ENCODE measurements around the gene PTPRN2. TPM values are rescaled to one million over a fixed set of nuclear protein-coding genes. Genes with fewer than 3 reads are reported as not detected.

The PTPRN2 gene
- polyA plus RNA-seq, 1 experiment: 0.31 TPM

GRCh38 chr7:158364451-158364850 is 223.2 kb downstream of the PTPRN2 start:
- POLR2A ChIA-PET: no interaction called here

DNA sequence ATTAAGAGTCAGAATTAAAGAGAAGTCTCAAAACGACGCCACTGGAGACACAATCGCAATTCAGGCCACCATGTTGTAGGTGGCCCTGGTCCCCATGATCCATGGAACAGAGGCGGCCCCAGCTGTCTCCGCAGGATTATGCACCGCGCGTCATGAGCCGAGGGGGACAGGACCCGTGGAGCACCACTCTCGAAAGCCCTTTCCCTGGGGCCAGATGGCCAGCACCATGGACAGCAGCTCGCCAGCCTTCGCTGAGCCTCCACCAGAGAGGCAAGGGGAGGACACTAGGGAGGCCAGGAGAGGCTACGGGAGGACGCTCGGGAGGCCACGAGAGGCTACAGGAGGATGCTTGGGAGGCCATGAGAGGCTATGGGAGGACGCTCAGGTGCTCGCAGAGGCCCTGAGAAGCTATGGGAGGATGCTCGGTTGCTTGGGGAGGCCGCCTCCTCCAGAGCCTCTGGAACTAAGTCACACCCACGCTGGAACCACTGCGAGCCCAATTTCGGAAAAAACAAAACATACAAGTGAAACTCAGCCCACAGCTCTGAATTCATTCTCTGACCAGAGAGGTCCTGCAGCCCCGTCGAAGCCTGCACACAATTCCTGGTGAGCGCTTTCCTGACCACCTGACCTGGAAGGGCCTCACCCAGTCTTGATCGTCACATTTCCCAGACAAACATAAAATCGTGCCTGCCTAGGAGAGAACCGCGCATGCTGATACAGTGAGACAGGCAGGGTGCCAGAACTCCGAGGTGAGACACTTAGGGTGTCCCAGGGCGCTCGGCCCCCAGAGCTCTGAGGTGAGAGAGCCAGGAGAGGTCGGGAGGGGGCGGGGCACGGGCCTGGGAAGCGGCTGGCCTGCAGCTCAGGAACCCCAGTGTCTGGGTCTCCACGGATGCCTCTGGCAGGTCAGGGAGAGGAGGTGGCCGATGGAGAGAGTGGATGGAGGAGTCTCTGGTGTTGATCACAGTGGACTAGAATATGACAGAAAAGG is 224.4 kb downstream of the PTPRN2 start:
- H3K4me3 ChIP-seq (ENCODE audit: low read depth, low read length): no peak overlapping the region
- POLR2A ChIA-PET: no interaction called here
- DNase-seq (ENCODE audit: low read depth): no peak
- no peaks in the 10 kb centered on the region for H3K27me3 ChIP-seq (ENCODE audit: control insufficient read depth, insufficient read depth, low read length)
- CTCF ChIA-PET: no interaction called here
- no peaks in the 10 kb centered on the region for H3K36me3 ChIP-seq (ENCODE audit: control insufficient read depth, insufficient read depth, low read length)
- no peak for TF ChIP-seq CTCF (IDR thresholded peaks at IDR 0.05; ENCODE audit: insufficient read depth, low read depth, low read length)

More at GRCh38 chr7:158364451-158364850, 223.2 kb downstream of the PTPRN2 start:
- Histone ChIP-seq H3K27me3 (ENCODE audit: control insufficient read depth, insufficient read depth, low read length) (no peaks in the 10 kb centered on the region), H3K4me3 (ENCODE audit: low read depth, low read length) (no peak overlapping the region), H3K36me3 (ENCODE audit: control insufficient read depth, insufficient read depth, low read length) (no peaks in the 10 kb centered on the region)
- CTCF ChIA-PET: no interaction called here
- no peak for TF ChIP-seq CTCF (IDR thresholded peaks at IDR 0.05; ENCODE audit: insufficient read depth, low read depth, low read length)
- DNase-seq (ENCODE audit: low read depth): no peak

GRCh38 chr7:158362001-158362400 is 225.6 kb downstream of the PTPRN2 start:
- Histone ChIP-seq H3K4me3 (ENCODE audit: low read depth, low read length) (no peak overlapping the region), H3K36me3 (ENCODE audit: control insufficient read depth, insufficient read depth, low read length) (no peaks in the 10 kb centered on the region), H3K27me3 (ENCODE audit: control insufficient read depth, insufficient read depth, low read length) (no peaks in the 10 kb centered on the region)
- CTCF ChIA-PET: no interaction called here
- POLR2A ChIA-PET: no interaction called here
- no peak for TF ChIP-seq CTCF (IDR thresholded peaks at IDR 0.05; ENCODE audit: insufficient read depth, low read depth, low read length)
- no peak for DNase-seq (ENCODE audit: low read depth)

DNA sequence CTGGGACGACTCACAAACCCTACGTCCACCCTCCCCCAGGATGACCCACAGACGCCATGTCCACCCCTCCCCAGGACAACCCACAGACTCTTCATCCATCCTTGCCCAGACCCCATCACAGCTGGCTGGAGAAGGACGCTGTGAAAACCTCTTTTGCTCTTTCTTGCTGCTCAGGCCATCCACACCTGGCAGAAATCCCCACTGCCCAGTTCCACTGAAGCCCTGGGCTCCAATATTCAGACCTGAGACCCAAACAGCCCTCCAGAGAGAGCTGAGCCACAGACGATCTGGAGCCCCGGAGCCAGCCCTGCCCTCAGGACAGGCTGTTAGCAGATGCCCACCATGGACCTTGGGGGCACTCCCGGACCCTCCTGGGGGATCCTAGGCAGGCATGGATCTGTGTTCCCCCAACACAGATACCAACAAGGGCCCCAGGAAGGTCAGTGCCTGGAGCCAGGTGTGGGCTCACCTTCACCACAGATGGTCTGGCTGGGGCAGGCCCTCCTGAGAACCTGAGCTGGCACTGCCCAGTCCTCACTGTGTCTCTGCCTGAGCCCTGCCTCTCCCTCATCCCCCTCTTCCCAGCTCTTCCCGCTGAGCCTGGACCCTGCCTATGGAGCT is 226.2 kb downstream of the PTPRN2 start:
- no peak overlapping the region for H3K4me3 ChIP-seq (ENCODE audit: low read depth, low read length)
- CTCF ChIA-PET: no interaction called here
- DNase-seq (ENCODE audit: low read depth): no peak
- H3K36me3 ChIP-seq (ENCODE audit: control insufficient read depth, insufficient read depth, low read length): no peaks in the 10 kb centered on the region
- no peaks in the 10 kb centered on the region for H3K27me3 ChIP-seq (ENCODE audit: control insufficient read depth, insufficient read depth, low read length)
- no peak for TF ChIP-seq CTCF (IDR thresholded peaks at IDR 0.05; ENCODE audit: insufficient read depth, low read depth, low read length)
- POLR2A ChIA-PET: no interaction called here

GRCh38 chr7:158358926-158359645 is 228.5 kb downstream of the PTPRN2 start:
- no peaks in the 10 kb centered on the region for H3K36me3 ChIP-seq (ENCODE audit: control insufficient read depth, insufficient read depth, low read length)
- no peak for TF ChIP-seq CTCF (IDR thresholded peaks at IDR 0.05; ENCODE audit: insufficient read depth, low read depth, low read length)
- no peak for DNase-seq (ENCODE audit: low read depth)
- ChIA-PET POLR2A (no interaction called here), CTCF (no interaction called here)
- no peak overlapping the region for H3K4me3 ChIP-seq (ENCODE audit: low read depth, low read length)
- no peaks in the 10 kb centered on the region for H3K27me3 ChIP-seq (ENCODE audit: control insufficient read depth, insufficient read depth, low read length)

Data from BJ (cell line).